HL-60/S4 treated with phorbol 12-myristate 13-acetate at 8.2 ng/mL for 4 days and 3 days (cell line): ENCODE measurements around the gene ZNF513.
"Not testable (repeated sequence)": the region's sequence is repeated elsewhere in the genome, so short reads cannot be mapped to it uniquely, and the experiment has no call there.

Source experiments
- in situ Hi-C: fragments of 300-500 bp; cut with MboI; formaldehyde crosslinking; loops from 2 replicates; pipeline ENCODE4 v1.15.0; 2022; ENCODE audit warnings: low sequenced_read_pairs

ZNF513 gene

DNA sequence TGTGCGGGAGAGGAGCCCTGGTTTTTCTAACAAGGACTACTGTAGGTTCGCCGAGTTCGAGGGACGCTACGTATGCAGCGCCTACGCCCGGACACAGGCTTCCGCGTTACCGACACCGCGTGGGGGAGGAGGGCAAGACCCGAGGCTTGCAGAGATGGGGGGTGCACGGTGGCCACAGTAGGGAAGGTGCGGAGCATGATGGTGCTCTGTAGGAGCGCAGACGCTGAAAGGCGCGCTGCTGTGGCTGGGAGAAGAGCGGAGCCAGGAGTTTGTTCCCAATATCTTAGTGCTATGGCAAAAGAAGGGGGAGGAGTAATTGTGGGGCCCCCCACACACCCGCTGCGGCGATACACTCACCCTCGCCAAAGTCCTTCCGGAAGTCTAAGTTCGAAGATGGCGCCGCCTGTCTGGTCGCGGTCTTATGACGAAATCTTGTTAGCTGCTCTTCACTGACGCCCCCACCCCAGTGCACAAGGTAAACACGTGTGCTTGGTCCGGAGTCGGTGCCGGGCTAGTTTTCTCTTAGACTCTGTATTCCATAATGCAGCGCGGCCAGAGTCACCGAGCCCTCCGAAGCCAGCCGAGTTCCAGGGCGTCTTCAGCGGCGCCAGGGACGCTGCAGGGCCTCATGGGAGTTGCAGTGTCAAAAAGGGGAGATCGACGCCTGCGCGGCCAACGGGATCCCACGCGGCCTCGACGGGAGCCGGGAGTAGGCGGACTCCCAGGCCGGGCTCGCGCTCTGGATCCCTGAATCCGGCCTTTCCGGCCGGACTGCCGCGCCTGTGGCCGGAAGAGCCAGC is 24.0 kb downstream of the ZNF513 start, which contains the start of gene GTF3C2:
GTF3C2 (minus strand) TSS at position 383 of the 800 bp plus-strand sequence. CDS start 13,210 bp downstream, outside the sequence.
- in situ Hi-C loops = no loop called here

DNA sequence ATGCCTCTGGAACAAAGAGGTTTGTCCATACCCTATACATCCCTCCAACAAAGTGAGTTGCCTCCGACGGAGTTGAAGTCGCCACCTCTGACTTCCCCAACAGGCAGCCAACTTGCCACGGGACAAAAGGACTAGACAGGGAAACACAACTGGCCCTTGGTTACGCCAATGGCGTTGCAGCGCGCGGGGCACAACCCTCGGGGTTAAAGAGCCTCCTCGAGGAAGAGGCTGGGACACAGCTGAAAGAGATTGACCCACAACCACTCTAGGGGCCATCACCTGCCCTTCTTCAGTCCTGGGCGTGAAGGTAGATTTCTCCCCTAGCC is 24.5 kb downstream of the ZNF513 start:
- in situ Hi-C loops = no loop called here

DNA sequence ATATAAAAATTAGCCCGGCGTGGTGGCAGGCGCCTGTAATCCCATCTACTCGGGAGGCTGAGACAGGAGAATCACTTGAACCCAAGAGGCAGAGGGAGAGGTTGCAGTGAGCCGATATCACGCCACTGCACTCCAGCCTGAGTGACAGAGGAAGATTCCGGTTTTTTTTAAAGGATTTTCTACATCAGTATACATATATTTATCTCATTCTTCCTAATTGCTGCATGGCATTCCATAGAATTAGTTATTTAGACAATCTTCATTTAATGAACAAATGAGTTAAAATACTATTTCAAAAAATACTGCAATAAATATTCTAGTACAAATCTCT is 26.0 kb downstream of the ZNF513 start:
- in situ Hi-C loops = no loop called here

DNA sequence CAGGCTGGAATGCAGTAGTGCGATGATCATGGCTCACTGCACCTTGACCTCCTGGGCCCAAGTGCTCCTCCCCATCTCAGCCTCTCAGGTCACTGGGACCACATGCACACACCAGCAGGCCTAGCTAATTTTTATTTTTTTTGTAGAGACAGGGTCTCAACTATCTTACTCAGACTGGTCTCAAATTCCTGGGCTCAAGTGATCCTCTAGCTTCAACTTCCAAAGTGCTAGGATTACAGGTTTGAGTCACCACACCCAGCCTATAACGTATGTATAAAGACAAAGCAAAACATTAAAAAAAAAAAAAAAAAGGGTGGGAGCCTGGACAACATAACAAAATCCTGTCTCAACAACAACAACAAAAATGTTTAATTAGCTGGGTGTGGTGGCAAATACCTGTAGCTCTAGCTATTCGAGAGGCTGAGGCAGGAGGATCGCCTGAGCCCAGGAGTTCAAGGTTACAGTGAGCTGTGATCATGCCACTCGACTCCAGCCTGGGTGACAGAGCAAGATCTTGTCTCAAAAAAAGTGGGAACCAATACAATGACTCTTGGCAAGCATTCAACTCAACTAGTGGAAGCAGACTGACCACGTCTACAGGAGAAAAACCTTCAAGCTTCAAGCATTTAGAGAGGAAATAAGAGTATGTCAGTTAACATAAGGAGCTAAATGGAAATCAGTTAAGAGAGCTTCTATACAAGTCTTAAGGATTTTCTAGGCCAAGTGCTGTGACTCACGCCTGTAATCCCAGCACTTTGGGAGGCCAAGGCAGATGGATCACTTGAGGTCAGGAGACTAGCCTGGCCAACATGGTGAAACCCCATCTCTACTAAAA is 26.6 kb downstream of the ZNF513 start:
- in situ Hi-C loops = no loop called here

- in situ Hi-C loops = not testable (repeated sequence)
Measured at GRCh38 chr2:27353386-27353761, 27.2 kb downstream of the ZNF513 start.

DNA sequence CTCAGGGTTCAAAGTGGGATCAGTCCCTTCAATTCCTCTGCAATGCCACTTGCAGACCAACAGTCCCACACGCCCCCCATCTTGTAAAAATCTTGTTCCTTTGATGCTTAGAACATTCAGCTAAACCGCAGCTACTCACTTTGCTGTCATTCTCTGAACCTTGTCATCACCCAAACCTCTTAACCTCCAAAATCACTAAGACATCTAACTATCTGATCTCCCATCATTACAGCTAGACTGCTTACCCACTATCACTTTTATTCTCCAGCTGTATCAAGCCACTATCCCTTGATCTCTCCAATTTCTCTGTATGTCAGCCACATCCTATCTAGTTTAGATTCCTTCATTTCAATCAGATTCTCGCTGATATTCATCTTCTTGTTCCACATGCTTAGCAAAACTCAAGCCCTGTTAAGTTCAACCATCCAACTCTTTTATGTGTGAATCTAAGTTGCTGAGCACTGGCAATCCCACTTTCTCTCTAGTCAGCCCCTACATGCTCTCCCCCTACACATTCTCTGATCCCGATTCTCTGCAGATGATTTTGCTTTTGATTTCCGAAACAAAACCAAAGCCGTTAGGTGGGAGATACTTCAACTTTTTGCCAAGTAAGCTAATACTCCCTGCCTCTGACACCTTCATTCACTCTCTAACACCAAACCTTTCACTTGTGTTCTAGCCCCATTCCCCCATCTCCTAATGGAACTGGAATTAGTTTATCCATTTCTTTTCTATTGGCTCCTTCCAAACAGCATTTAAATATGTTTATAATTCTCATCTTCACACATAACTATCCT is 28.5 kb downstream of the ZNF513 start:
- in situ Hi-C loops = no loop called here

DNA sequence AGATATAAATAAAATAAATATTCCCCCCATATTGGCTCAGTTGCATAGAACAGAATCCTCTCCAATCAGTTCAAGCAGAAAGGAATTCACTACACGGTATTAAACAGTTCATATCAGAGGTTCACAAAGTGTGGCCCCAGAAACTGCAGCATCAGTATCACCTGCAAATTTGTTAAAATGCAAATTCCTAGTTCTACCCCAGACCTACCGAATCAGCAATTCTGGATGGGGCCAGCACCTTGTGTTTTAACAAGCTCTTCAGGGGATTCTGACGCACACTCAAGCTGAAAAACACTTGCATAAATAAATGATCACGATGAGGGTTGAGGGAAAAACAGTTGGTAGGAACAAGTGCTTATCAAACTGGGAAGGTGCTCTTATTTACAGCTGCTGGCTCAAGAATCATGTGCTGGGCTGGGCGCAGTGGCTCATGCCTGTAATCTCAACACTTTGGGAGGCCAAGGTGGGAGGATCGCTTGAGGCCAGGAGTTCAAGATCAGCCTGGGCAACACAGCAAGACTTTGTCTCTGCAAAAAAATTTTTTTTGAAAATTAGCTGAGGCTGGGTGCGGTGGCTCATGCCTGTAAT is 30.3 kb downstream of the ZNF513 start:
- in situ Hi-C loops = no loop called here

- in situ Hi-C loops = no loop called here
Measured at GRCh38 chr2:27347641-27348040, 32.9 kb downstream of the ZNF513 start.

DNA sequence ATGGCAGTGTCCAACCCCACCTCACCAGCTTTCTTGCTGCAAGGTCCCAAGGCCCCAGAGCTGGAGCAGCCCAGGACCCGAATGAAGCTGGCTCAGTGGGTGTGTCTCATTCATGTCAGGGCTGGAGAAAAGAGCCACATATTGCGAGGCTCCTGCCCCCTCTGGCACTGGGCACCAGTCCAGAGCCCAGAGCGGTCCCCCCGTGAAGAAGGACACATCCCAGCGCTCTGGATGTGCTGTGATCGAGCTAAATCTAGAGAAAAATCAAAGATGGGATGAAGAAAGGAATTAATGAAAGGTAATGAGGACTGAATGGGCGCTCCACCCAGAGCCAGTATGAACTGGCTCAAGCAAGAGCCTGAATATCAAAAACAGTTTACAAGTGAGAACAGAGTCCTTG is 44.4 kb downstream of the ZNF513 start:
- in situ Hi-C loops = no loop called here

GRCh38 chr2:27335311-27335710 is 45.2 kb downstream of the ZNF513 start:
- in situ Hi-C loops = no loop called here
